Endometrial microvascular endothelial cells (primary cell): ENCODE data around the gene POU3F1. TPM values are rescaled to one million over a fixed set of nuclear protein-coding genes. Genes with fewer than 3 reads are reported as not detected.

ENCODE experiments used
- in situ Hi-C: cut with HindIII; loops from 2 replicates; pipeline ENCODE4 v1.10.0; 2017; ENCODE audit warnings: low sequenced_read_pairs, low pct_unique_long_range_greater_than_20kb; ENCODE audit errors: inconsistent ontology term
- total RNA-seq: library from RNA; depleted of rRNA; stranded (reverse); fragments of >200 nt; gene quantifications from one replicate; pipeline ENCODE4 v1.2.3, GENCODE V29; 2015; ENCODE audit errors: inconsistent ontology term

Gene POU3F1
- not detected for total RNA-seq

- in situ Hi-C loops: loop anchor here (25.0 kb wide), 1 partner anchor 766 kb away; no protein-coding TSS in a partner anchor
Measured at GRCh38 chr1:38046333-38046883, at the start of gene POU3F1. Gene POU3F1, minus strand, starts transcription at chr1:38046793. Its CDS starts 50 bp downstream, at chr1:38046743.

GRCh38 chr1:38095454-38095931, 48.9 kb upstream of the POU3F1 start:
- in situ Hi-C loops: no loop called here

- in situ Hi-C loops: no loop called here
Measured at GRCh38 chr1:38094711-38095290, 48.2 kb upstream of the POU3F1 start.

GRCh38 chr1:38093569-38094520, 47.3 kb upstream of the POU3F1 start:
- in situ Hi-C loops: no loop called here

- in situ Hi-C loops: no loop called here
Measured at GRCh38 chr1:38092256-38092655, 45.7 kb upstream of the POU3F1 start.

GRCh38 chr1:38090796-38091195, 44.2 kb upstream of the POU3F1 start:
- in situ Hi-C loops: no loop called here

GRCh38 chr1:38089712-38090360, 43.2 kb upstream of the POU3F1 start:
- in situ Hi-C loops: no loop called here

GRCh38 chr1:38088791-38089190, 42.2 kb upstream of the POU3F1 start:
- in situ Hi-C loops: no loop called here

GRCh38 chr1:38088366-38088765, 41.8 kb upstream of the POU3F1 start:
- in situ Hi-C loops: no loop called here

- in situ Hi-C loops: no loop called here
Measured at GRCh38 chr1:38087676-38088075, 41.1 kb upstream of the POU3F1 start.

- in situ Hi-C loops: no loop called here
Measured at GRCh38 chr1:38085666-38086330, 39.2 kb upstream of the POU3F1 start.

- in situ Hi-C loops: no loop called here
Measured at GRCh38 chr1:38084700-38085099, 38.1 kb upstream of the POU3F1 start.

- in situ Hi-C loops: no loop called here
Measured at GRCh38 chr1:38084113-38084512, 37.5 kb upstream of the POU3F1 start.

GRCh38 chr1:38083541-38083940, 36.9 kb upstream of the POU3F1 start:
- in situ Hi-C loops: no loop called here

GRCh38 chr1:38082769-38083263, 36.2 kb upstream of the POU3F1 start:
- in situ Hi-C loops: no loop called here

- in situ Hi-C loops: no loop called here
Measured at GRCh38 chr1:38079019-38079418, 32.4 kb upstream of the POU3F1 start.

- in situ Hi-C loops: no loop called here
Measured at GRCh38 chr1:38077523-38078147, 31.0 kb upstream of the POU3F1 start.

GRCh38 chr1:38076455-38076854, 29.9 kb upstream of the POU3F1 start:
- in situ Hi-C loops: no loop called here
